Panc1 (cell line): ENCODE results near the gene BLNK. TPM values are rescaled to one million over a fixed set of nuclear protein-coding genes. Genes with fewer than 3 reads are reported as not detected.

ENCODE experiments used
- ATAC-seq: fragments of 200-7000 bp; cut with Tn5 transposase; 2 replicates; pipeline ENCODE4 v1.9.1; 2020; ENCODE audit warnings: mild to moderate bottlenecking, moderate library complexity
- BruUV-seq: library from RNA; stranded (reverse); fragments of 400-500 nt; replicated peaks from 2 replicates; lab custom pipeline; 2021; lab: Mats Ljungman, UMichigan
- CTCF ChIA-PET: fragments of 300-600 bp; sonication (Branson Sonifier 250); formaldehyde crosslinking; loops from one replicate; lab custom pipeline; 2022; ENCODE audit warnings: antibody characterized with exemption; lab: Charles Lee
- POLR2A ChIA-PET: fragments of 300-600 bp; sonication (Branson Sonifier 250); formaldehyde crosslinking; loops from one replicate; lab custom pipeline; 2022; ENCODE audit warnings: antibody characterized with exemption; lab: Charles Lee
- DNase-seq: peaks from one replicate; pipeline ENCODE4 v3.0.0-alpha.2; 2010; ENCODE audit warnings: low read depth, low spot score
- H3K27ac ChIP-seq: 2 replicates; pipeline ENCODE4 v1.5.1; 2011; ENCODE audit warnings: mild to moderate bottlenecking, low read length, inconsistent platforms
- H3K27me3 ChIP-seq: fragments of 200-500 bp; sonication (Bioruptor generic); 2 replicates; pipeline ENCODE4 v1.6.0; 2014; ENCODE audit warnings: low read length, inconsistent platforms; ENCODE audit not compliant: control insufficient read depth, insufficient read depth
- H3K36me3 ChIP-seq: fragments of 200-500 bp; sonication (Bioruptor generic); 2 replicates; pipeline ENCODE4 v1.5.1; 2014; ENCODE audit warnings: inconsistent platforms, mild to moderate bottlenecking, low read length, moderate library complexity; ENCODE audit not compliant: control insufficient read depth, insufficient read depth
- H3K4me1 ChIP-seq: 2 replicates; pipeline ENCODE4 v1.5.1; 2011; ENCODE audit warnings: inconsistent platforms, mild to moderate bottlenecking, low read length, moderate library complexity; ENCODE audit not compliant: control insufficient read depth, insufficient read depth
- H3K4me3 ChIP-seq, 2 experiments: 2 replicates each; pipeline ENCODE4 v1.5.1; 2011 to 2012; ENCODE audit warnings: low read depth in 2 of 2, low read length in 2 of 2, mild to moderate bottlenecking in 2 of 2, inconsistent platforms in 1 of 2, moderate library complexity in 1 of 2
- H3K9me3 ChIP-seq: fragments of 200-500 bp; sonication (Bioruptor generic); 2 replicates; pipeline ENCODE4 v1.5.1; 2014; ENCODE audit warnings: low read depth, mild to moderate bottlenecking, inconsistent platforms, low read length, moderate library complexity; ENCODE audit not compliant: control insufficient read depth, insufficient read depth
- POLR2AphosphoS5 ChIP-seq: IDR thresholded peaks from 2 replicates; pipeline ENCODE4 v1.6.1; 2012; ENCODE audit warnings: mild to moderate bottlenecking, low read depth, low read length, moderate library complexity
- REST ChIP-seq, 2 experiments: IDR thresholded peaks; 2 replicates each; pipeline ENCODE4 v1.6.1; 2011 to 2012; ENCODE audit warnings: low read depth in 2 of 2, control low read depth in 1 of 2, low read length in 1 of 2, mild to moderate bottlenecking in 1 of 2, moderate library complexity in 1 of 2; ENCODE audit not compliant: insufficient read depth in 1 of 2
- SIN3A ChIP-seq: IDR thresholded peaks from 2 replicates; pipeline ENCODE4 v1.6.1; 2012; ENCODE audit warnings: low read depth, mild to moderate bottlenecking, low read length, moderate library complexity, borderline replicate concordance; ENCODE audit not compliant: insufficient read depth
- TCF7L2 ChIP-seq: IDR thresholded peaks from 2 replicates; pipeline ENCODE4 v1.6.1; 2011; ENCODE audit warnings: mild to moderate bottlenecking, low read depth, low read length, inconsistent platforms
- in situ Hi-C: cut with HindIII; loops from 2 replicates; pipeline ENCODE4 v1.10.0; 2016; ENCODE audit warnings: low sequenced_read_pairs, low pct_unique_long_range_greater_than_20kb
- intact Hi-C: fragments of 100-400 bp; cut with micrococcal nuclease; formaldehyde crosslinking; loops from one replicate; pipeline ENCODE4 v1.10.0; 2022; ENCODE audit not compliant: unreplicated experiment
- total RNA-seq: library from RNA; stranded (reverse); gene quantifications from one replicate; pipeline ENCODE4 v1.2.1, GENCODE V29; 2021; ENCODE audit not compliant: unreplicated experiment
- TF ChIP-seq, protein P1 (sequence below): fragments of 450-650 bp; IDR thresholded peaks from 2 replicates; pipeline ENCODE4 v1.5.1; 2017; ENCODE audit warnings: mild to moderate bottlenecking

BLNK gene
- total RNA-seq, 1 experiment from 2014 or later: 0.10 TPM

GRCh38 chr10:96317067-96317833 is 45.9 kb upstream of the BLNK start:
- in situ Hi-C loops (no loop called here), intact Hi-C loops (no loop called here)
- CTCF ChIA-PET: no interaction called here
- ATAC-seq: no peak
- H3K27me3 ChIP-seq: peaks cover 14% of the 10 kb centered on the region
- H3K4me3 ChIP-seq: no peak overlapping the region
- H3K9me3 ChIP-seq: no peaks in the 10 kb centered on the region
- no peak overlapping the region for H3K27ac ChIP-seq
- no TSS peak for BruUV-seq
- DNase-seq: no peak
- POLR2A ChIA-PET: no interaction called here
- H3K36me3 ChIP-seq: no peaks in the 10 kb centered on the region
- no peaks in the 10 kb centered on the region for H3K4me1 ChIP-seq
- TF ChIP-seq, protein P1, sequence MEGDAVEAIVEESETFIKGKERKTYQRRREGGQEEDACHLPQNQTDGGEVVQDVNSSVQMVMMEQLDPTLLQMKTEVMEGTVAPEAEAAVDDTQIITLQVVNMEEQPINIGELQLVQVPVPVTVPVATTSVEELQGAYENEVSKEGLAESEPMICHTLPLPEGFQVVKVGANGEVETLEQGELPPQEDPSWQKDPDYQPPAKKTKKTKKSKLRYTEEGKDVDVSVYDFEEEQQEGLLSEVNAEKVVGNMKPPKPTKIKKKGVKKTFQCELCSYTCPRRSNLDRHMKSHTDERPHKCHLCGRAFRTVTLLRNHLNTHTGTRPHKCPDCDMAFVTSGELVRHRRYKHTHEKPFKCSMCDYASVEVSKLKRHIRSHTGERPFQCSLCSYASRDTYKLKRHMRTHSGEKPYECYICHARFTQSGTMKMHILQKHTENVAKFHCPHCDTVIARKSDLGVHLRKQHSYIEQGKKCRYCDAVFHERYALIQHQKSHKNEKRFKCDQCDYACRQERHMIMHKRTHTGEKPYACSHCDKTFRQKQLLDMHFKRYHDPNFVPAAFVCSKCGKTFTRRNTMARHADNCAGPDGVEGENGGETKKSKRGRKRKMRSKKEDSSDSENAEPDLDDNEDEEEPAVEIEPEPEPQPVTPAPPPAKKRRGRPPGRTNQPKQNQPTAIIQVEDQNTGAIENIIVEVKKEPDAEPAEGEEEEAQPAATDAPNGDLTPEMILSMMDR: peak; percentile 36
- no peak for TF ChIP-seq POLR2AphosphoS5

DNA sequence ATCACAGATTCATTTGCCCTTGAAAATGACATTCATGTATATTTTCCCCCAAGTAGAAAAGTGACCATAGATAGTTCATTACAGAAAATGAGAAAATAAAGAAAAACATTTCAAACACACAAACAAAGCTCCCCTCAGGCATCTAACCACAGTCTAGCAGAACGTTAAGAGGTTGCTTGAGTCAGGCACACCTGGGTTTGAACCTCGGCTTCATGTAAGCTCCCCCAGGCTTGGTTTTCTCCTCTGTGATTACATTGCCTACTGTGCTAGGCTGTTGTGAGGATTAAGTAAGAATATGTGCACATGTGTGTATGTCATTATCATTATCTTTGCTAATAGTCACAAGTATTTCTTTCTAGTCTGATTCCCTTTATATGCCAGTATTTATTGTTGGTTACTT is 42.0 kb upstream of the BLNK start:
- BruUV-seq: no TSS peak
- POLR2A ChIA-PET: no interaction called here
- CTCF ChIA-PET: no interaction called here
- H3K4me3 ChIP-seq: no peak overlapping the region
- no peak for ATAC-seq
- H3K27ac ChIP-seq: no peak overlapping the region
- in situ Hi-C loops (no loop called here), intact Hi-C loops (no loop called here)
- no peak for DNase-seq
- peaks cover 6% of the 10 kb centered on the region; the same call in 1 of the 2 replicates for H3K27me3 ChIP-seq
- no peaks in the 10 kb centered on the region for H3K36me3 ChIP-seq
- no peaks in the 10 kb centered on the region for H3K4me1 ChIP-seq
- TF ChIP-seq, protein P1: no peak
- TF ChIP-seq POLR2AphosphoS5: no peak
- no peak for TF ChIP-seq SIN3A
- no peak for TF ChIP-seq REST (IDR thresholded peaks at IDR 0.05; ENCODE audit: insufficient read depth in 1 of 2, low read depth in 2 of 2, low read length in 1 of 2)
- TF ChIP-seq TCF7L2: no peak
- no peaks in the 10 kb centered on the region for H3K9me3 ChIP-seq
